Measurements from ENCODE around the gene ZNF710.

ZNF710 gene

DNA sequence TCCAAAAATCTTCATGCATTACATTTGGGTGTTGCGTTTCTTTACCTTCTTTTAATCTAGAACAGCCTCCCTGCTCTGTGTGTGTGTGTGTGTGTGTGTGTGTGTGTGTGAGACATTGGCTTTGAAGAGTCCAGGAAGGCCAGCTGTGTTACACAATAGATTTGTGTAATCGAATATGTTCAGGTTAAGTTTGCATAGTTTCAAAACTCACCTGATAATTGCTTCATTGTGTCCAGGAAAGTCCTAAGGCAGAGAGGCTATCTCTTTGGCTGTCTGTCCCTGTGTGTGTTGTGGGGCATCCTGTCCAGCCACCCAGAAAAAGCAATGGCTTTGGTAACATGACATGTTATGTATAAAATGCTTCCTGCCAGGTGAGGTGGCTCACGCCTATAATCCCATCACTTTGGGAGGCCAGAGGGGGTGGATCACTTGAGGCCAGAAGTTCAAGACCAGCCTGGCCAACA, 37.5 kb downstream of the ZNF710 start:
- TF ChIP-seq, protein P1, sequence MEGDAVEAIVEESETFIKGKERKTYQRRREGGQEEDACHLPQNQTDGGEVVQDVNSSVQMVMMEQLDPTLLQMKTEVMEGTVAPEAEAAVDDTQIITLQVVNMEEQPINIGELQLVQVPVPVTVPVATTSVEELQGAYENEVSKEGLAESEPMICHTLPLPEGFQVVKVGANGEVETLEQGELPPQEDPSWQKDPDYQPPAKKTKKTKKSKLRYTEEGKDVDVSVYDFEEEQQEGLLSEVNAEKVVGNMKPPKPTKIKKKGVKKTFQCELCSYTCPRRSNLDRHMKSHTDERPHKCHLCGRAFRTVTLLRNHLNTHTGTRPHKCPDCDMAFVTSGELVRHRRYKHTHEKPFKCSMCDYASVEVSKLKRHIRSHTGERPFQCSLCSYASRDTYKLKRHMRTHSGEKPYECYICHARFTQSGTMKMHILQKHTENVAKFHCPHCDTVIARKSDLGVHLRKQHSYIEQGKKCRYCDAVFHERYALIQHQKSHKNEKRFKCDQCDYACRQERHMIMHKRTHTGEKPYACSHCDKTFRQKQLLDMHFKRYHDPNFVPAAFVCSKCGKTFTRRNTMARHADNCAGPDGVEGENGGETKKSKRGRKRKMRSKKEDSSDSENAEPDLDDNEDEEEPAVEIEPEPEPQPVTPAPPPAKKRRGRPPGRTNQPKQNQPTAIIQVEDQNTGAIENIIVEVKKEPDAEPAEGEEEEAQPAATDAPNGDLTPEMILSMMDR (IDR thresholded peaks at IDR 0.05; ENCODE audit: low read depth, low read length, missing control alignments) = no peak
- no peak for DNase-seq
- H3K27ac ChIP-seq = no peak overlapping the region
- in situ Hi-C loops (cut with HindIII; ENCODE audit: low pct_ligation_motif_present, low sequenced_read_pairs) = no loop called here
- H3K4me3 ChIP-seq (ENCODE audit: low read depth, low read length) = no peak overlapping the region
- H3K27me3 ChIP-seq (replicated peaks) = no peaks in the 10 kb centered on the region
- no peaks in the 10 kb centered on the region for H3K36me3 ChIP-seq (replicated peaks)

DNA sequence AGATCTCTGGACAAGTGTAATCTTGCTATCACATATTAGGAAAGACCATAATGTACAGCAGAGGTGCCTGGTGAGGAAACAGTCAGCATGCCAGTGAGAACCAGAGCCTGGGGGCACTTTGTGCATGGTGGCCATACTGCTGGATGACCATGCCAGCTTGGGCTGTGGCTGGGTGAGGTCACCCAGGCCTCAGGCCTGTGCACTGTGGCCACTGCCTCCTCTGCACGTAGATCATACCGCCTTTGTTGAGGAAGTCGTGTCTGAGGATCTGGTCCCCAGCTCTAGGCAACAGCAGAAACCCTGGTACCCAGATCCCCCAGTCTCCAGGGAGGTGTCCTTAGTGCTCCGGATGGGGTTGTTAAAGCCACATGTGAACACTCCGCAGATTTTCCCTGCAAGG, 38.9 kb downstream of the ZNF710 start:
- no peak for DNase-seq

DNA sequence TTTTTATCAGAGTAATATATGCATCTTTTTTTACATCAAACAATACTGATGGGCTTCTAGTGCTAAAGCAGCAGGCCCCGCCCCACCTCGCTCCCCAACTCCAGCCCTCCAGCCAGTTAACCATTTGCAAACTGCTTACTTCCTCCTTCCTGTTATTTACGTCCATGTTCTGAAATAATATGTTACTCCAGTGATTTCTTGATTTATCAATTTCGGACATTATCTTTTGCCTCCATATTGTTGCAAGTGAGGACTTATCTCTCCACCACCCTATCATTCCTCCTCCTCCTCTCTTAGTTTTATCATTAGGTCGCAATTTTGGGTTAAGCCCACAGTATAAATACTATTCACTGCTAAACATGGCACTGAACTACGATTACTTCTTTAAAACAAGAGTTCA, 39.5 kb downstream of the ZNF710 start:
- H3K36me3 ChIP-seq (replicated peaks) = no peaks in the 10 kb centered on the region
- no peaks in the 10 kb centered on the region for H3K27me3 ChIP-seq (replicated peaks)
- TF ChIP-seq, protein P1 (IDR thresholded peaks at IDR 0.05; ENCODE audit: low read depth, low read length, missing control alignments) = no peak
- no peak overlapping the region for H3K4me3 ChIP-seq (ENCODE audit: low read depth, low read length)
- in situ Hi-C loops (cut with HindIII; ENCODE audit: low pct_ligation_motif_present, low sequenced_read_pairs) = no loop called here
- H3K27ac ChIP-seq = no peak overlapping the region
- no peak for DNase-seq

More for the DNA sequence above, 38.9 kb downstream of the ZNF710 start:
- Histone ChIP-seq H3K36me3 (replicated peaks) (no peaks in the 10 kb centered on the region), H3K27me3 (replicated peaks) (no peaks in the 10 kb centered on the region), H3K27ac (no peak overlapping the region), H3K4me3 (ENCODE audit: low read depth, low read length) (no peak overlapping the region)
- in situ Hi-C loops (cut with HindIII; ENCODE audit: low pct_ligation_motif_present, low sequenced_read_pairs) = no loop called here
- TF ChIP-seq, protein P1 (IDR thresholded peaks at IDR 0.05; ENCODE audit: low read depth, low read length, missing control alignments) = no peak

DNA sequence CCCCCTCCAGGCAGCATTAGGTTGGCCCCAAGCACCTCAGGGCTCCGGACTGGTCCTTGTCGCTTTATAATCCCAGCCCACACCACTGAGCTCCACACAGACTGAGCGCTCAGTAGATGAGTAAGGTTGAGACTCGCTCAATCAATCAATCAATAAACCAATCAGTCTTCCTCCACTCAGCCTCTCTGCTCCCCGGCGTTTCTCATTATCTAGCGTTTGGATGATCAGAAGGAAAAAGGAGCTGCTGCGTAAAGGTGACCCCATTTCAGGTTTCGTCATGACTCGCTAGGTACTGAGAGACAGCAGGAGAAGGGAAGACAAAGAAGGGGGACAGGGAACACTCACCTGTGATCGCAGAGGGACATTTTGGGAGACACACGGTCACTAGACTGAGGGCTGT, 41.2 kb downstream of the ZNF710 start:
- Histone ChIP-seq H3K36me3 (replicated peaks) (no peaks in the 10 kb centered on the region), H3K4me3 (ENCODE audit: low read depth, low read length) (no peak overlapping the region), H3K27ac (no peak overlapping the region), H3K27me3 (replicated peaks) (no peaks in the 10 kb centered on the region)
- no peak for DNase-seq
- in situ Hi-C loops (cut with HindIII; ENCODE audit: low pct_ligation_motif_present, low sequenced_read_pairs) = no loop called here
- TF ChIP-seq, protein P1 (IDR thresholded peaks at IDR 0.05; ENCODE audit: low read depth, low read length, missing control alignments) = no peak

DNA sequence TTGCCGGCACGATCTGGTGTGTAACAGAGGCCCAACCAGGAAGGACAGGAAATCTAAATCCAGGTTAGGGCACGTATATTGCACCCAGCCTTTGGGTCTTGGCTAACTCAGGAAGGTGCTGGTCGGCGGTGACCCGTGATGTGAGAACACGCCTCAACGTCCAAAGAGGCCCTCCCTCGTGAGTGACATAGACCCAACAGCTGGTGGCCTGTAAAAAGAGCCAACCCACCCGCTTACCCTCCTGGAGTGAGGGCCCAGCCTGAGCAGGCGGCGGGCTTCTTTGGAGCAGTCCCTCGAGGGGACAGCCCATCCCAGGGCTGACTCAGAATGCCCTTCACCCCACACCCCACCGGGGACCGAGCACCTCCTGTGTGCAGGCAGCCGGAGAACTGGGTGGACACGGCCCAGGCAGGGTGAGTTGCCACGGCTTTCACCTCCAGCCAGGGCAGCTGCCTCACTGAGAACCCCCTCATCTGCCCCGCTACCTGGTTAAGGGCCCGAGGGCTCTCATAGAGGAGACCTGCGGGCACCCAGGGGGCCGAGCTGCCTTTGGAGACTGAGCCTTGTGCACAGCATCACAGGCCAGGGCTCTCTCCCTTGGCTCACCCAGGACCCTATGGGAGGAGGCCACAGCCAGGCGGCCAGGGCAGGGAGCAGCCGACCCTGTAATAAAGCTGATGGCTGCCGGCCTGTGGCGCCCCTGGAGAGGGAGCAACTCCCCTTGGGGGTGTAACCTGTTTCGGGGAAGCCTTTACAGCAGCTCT, 41.8 kb downstream of the ZNF710 start:
- DNase-seq = no peak
- in situ Hi-C loops (cut with HindIII; ENCODE audit: low pct_ligation_motif_present, low sequenced_read_pairs) = no loop called here
- H3K36me3 ChIP-seq (replicated peaks) = no peaks in the 10 kb centered on the region
- TF ChIP-seq, protein P1 (IDR thresholded peaks at IDR 0.05; ENCODE audit: low read depth, low read length, missing control alignments) = no peak
- no peak overlapping the region for H3K4me3 ChIP-seq (ENCODE audit: low read depth, low read length)
- no peak overlapping the region for H3K27ac ChIP-seq
- no peaks in the 10 kb centered on the region for H3K27me3 ChIP-seq (replicated peaks)

Data from brain microvascular endothelial cell (primary cell).